Lower lobe of right lung (tissue), 2 donors: ENCODE results near the gene KCNE4. TPM values are rescaled to one million over a fixed set of nuclear protein-coding genes. Genes with fewer than 3 reads are reported as not detected.

Experiments used
- ATAC-seq, 2 donors: fragments of 200-7000 bp; cut with Tn5 transposase; one replicate each; pipeline ENCODE4 v1.9.1; 2020 to 2022; ENCODE audit warnings: mild to moderate bottlenecking in 2 of 2, moderate library complexity in 2 of 2
- DNase-seq: peaks from one replicate; pipeline ENCODE4 v3.0.0-alpha.2; 2020
- H3K27ac ChIP-seq: fragments of 200-600 bp; one replicate; pipeline ENCODE4 v1.8.0; 2022
- H3K27me3 ChIP-seq: fragments of 200-600 bp; one replicate; pipeline ENCODE4 v1.8.0; 2022; ENCODE audit warnings: low read depth
- H3K36me3 ChIP-seq: fragments of 200-600 bp; one replicate; pipeline ENCODE4 v1.8.0; 2022; ENCODE audit warnings: mild to moderate bottlenecking
- H3K4me1 ChIP-seq: fragments of 200-600 bp; one replicate; pipeline ENCODE4 v1.8.0; 2022
- H3K4me3 ChIP-seq: fragments of 200-600 bp; one replicate; pipeline ENCODE4 v1.8.0; 2022; ENCODE audit warnings: mild to moderate bottlenecking
- H3K9me3 ChIP-seq: fragments of 200-600 bp; one replicate; pipeline ENCODE4 v1.8.0; 2022
- CTCF ChIP-seq: fragments of 200-600 bp; IDR thresholded peaks from one replicate; pipeline ENCODE4 v1.8.0; 2022; ENCODE audit warnings: antibody characterized with exemption, mild to moderate bottlenecking
- intact Hi-C: fragments of 100-400 bp; cut with DNase I; formaldehyde crosslinking; loops from one replicate; pipeline ENCODE4 v1.11.0; 2022
- total RNA-seq: library from RNA; stranded (reverse); fragmentation: NEBNext Ultra II Directional; extraction: Animal tissue kit (Norgen Biotek cat#: 25700); gene quantifications from one replicate; pipeline ENCODE4 v1.2.1, GENCODE V29; 2021
- donor health status: DM: no; HTN: yes; CAD: no; lungs with severe emphysema.

The KCNE4 gene
- total RNA-seq, 1 donor from 2014 or later, result 1.2 TPM

GRCh38 chr2:223041527-223042109, 10.4 kb upstream of the KCNE4 start:
- DNase-seq (peak; percentile 51), ATAC-seq (peak; percentile 76 to 85)
- no peaks in the 10 kb centered on the region for H3K4me1 ChIP-seq
- H3K27me3 ChIP-seq, result no peaks in the 10 kb centered on the region
- no peaks in the 10 kb centered on the region for H3K36me3 ChIP-seq
- H3K9me3 ChIP-seq, result no peaks in the 10 kb centered on the region
- no peak for TF ChIP-seq CTCF
- H3K4me3 ChIP-seq, result no peak overlapping the region
- no peak overlapping the region for H3K27ac ChIP-seq
- intact Hi-C loops, result no loop called here

- TF ChIP-seq CTCF, result no peak
- Histone ChIP-seq H3K9me3 (no peaks in the 10 kb centered on the region), H3K4me1 (no peaks in the 10 kb centered on the region), H3K27me3 (no peaks in the 10 kb centered on the region), H3K36me3 (no peaks in the 10 kb centered on the region), H3K27ac (no peak overlapping the region), H3K4me3 (no peak overlapping the region)
- no peak for ATAC-seq
- DNase-seq, result no peak
- intact Hi-C loops, result no loop called here
Observed at GRCh38 chr2:223042284-223042683, 9.7 kb upstream of the KCNE4 start.

DNA sequence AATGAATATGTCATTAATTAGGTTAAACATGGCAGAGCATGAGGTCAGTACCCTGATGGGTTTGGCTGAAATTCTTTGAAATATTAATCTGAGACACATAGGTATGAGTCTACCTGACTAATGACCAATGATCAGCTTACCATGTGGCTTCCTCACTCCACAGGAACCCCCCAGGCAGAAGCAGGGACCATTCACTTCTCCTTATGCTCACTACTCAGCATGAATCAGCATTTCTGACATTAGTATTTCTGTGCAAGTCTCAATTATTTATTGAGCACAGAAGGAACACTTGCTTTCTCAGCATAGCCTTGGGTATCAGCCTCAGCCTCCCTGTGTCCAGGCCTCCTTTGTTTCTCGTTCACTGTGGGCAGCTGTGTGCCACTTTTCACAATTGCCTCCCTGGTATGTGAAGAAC, 9.3 kb upstream of the KCNE4 start:
- Histone ChIP-seq H3K27me3 (no peaks in the 10 kb centered on the region), H3K36me3 (no peaks in the 10 kb centered on the region), H3K9me3 (no peaks in the 10 kb centered on the region), H3K4me3 (no peak overlapping the region), H3K27ac (no peak overlapping the region), H3K4me1 (no peaks in the 10 kb centered on the region)
- no peak for TF ChIP-seq CTCF
- ATAC-seq (no peak), DNase-seq (no peak)
- intact Hi-C loops, result no loop called here

DNA sequence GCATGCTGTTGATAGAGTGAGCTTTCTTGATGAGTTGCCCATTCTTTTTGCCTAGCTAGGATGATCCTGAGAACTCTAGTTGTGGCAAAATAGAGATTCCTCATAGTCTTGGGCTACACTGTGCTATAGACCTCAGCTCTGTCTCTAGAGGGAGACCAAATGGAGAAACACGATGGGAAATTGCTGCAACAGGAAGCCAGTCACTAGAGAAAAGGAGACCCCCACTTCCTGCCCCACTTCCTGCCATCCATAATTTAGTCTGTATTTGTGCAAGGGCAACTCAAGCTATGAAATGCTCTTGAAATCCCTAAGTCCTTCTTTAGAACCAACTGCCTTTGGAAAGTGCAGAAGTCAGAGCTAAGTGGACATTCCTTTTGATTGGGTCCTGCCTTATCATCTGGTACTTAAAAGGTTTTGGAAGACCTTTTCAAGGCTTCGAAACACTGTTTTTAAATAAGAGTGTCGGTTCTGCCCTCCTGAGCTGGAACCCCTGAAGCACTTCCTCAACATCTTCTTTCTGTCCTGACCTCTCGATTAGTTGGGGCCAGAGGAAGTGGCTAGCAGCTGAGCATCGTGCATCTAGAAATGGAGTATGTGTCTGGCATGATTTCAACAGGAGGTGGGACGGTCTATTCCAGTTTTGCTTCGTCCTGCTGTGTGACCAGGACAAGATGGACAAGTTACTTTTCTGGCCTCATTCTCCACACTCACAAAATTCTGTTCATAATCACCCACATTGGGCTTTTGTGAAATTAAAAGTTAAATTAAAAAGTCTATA, 8.6 kb upstream of the KCNE4 start:
- Histone ChIP-seq H3K4me3 (no peak overlapping the region), H3K4me1 (no peaks in the 10 kb centered on the region), H3K27ac (no peak overlapping the region), H3K36me3 (no peaks in the 10 kb centered on the region), H3K27me3 (no peaks in the 10 kb centered on the region), H3K9me3 (no peaks in the 10 kb centered on the region)
- TF ChIP-seq CTCF, result no peak
- intact Hi-C loops, result no loop called here
- DNase-seq (no peak), ATAC-seq (no peak)

DNA sequence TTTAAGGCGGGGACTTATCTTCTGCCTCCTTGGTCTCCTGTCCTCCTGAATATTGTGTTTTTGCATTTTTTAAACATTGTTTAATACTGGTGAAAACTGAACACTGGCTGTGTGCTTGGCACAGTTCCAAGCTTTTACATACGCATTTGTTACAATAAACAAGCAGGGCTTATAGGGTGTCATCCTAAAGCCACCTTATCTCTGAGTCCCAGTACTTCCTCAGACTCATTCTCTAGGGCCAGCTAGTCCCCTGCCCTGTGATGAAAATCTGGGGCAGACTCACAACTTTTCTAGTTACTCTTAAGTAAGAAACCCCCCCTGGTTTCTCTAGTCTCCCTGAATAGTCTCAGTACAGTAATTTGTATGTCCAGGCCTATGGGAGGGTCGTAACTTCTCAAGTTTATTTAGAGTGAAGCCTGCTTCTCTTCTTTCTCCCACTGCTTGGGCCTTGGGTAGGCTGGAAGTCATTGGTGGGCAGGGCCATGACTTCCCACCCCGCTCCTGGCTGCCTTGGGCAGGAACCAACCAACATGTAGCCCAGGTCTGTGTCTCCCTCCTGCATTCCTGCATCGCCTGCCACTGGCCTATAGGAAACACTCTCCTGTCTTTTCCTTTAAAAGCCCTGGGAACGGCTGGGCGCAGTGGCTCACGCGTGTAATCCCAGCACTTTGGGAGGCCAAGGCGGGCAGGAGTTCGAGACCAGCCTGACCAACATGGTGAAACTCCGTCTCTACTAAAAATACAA, 7.7 kb upstream of the KCNE4 start:
- no peaks in the 10 kb centered on the region for H3K4me1 ChIP-seq
- no peak overlapping the region for H3K4me3 ChIP-seq
- intact Hi-C loops, result no loop called here
- DNase-seq (no peak), ATAC-seq (no peak)
- H3K36me3 ChIP-seq, result no peaks in the 10 kb centered on the region
- no peaks in the 10 kb centered on the region for H3K9me3 ChIP-seq
- no peak for TF ChIP-seq CTCF
- no peaks in the 10 kb centered on the region for H3K27me3 ChIP-seq
- no peak overlapping the region for H3K27ac ChIP-seq
